Measurements from ENCODE around the gene PDE3B.
"Not testable (repeated sequence)": the region's sequence is repeated elsewhere in the genome, so short reads cannot be mapped to it uniquely, and the experiment has no call there.

The PDE3B gene

DNA sequence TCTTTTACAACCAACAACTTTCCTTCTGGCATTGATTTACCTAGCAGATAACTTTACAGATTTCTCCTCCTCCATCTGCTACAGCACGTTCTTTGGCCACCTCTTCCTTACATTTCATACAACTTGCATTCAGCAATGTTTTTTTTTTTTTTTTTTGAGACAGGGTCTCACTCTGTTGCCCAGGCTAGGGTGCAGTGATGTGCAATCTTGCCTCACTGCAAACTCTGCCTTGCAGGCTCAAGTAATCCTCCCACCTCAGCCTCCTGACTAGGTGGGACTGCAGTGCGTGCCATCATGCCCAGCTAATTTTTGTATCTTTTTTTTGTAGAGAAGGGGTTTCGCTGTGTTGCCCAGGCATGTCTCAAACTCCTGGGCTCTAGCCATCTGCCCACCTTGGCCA lies 6.5 kb downstream of the PDE3B start:
- H3K4me3 ChIP-seq (ENCODE audit: low read length): no peak overlapping the region
- DNase-seq (ENCODE audit: low read depth): no peak
- TF ChIP-seq, protein P1, sequence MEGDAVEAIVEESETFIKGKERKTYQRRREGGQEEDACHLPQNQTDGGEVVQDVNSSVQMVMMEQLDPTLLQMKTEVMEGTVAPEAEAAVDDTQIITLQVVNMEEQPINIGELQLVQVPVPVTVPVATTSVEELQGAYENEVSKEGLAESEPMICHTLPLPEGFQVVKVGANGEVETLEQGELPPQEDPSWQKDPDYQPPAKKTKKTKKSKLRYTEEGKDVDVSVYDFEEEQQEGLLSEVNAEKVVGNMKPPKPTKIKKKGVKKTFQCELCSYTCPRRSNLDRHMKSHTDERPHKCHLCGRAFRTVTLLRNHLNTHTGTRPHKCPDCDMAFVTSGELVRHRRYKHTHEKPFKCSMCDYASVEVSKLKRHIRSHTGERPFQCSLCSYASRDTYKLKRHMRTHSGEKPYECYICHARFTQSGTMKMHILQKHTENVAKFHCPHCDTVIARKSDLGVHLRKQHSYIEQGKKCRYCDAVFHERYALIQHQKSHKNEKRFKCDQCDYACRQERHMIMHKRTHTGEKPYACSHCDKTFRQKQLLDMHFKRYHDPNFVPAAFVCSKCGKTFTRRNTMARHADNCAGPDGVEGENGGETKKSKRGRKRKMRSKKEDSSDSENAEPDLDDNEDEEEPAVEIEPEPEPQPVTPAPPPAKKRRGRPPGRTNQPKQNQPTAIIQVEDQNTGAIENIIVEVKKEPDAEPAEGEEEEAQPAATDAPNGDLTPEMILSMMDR (conservative IDR thresholded peaks at IDR 0.05; ENCODE audit: low read length): no peak

GRCh38 chr11:14653090-14653489 lies 9.5 kb downstream of the PDE3B start:
- DNase-seq (ENCODE audit: low read depth): no peak
- TF ChIP-seq, protein P1 (conservative IDR thresholded peaks at IDR 0.05; ENCODE audit: low read length): no peak
- H3K4me3 ChIP-seq (ENCODE audit: low read length): no peak overlapping the region

- DNase-seq (ENCODE audit: low read depth): no peak
- no peak overlapping the region for H3K4me3 ChIP-seq (ENCODE audit: low read length)
- TF ChIP-seq, protein P1 (conservative IDR thresholded peaks at IDR 0.05; ENCODE audit: low read length): no peak
Measured at GRCh38 chr11:14655435-14655834, 11.8 kb downstream of the PDE3B start.

- DNase-seq (ENCODE audit: low read depth): no peak
- TF ChIP-seq, protein P1 (conservative IDR thresholded peaks at IDR 0.05; ENCODE audit: low read length): no peak
- no peak overlapping the region for H3K4me3 ChIP-seq (ENCODE audit: low read length)
Measured at GRCh38 chr11:14656536-14657457, 13.2 kb downstream of the PDE3B start.

DNA sequence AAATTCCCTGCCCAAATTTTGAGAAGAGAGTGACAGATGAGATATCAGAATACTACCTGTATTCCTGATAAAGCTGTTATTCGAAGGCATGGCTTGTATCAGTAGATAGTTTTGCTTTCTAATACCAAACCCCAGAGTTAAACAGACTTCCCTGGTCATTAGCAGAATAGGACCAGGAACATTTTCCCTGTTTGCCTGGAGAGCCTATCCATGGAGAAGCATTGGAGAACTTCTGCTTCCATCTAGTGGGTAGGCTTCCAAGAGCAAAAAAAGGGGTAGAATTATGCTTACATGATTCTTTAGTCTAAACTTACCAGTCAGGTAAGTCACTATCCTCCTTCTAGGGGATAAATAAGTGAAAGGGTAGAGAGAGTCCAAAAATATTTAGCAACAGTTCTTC lies 14.2 kb downstream of the PDE3B start:
- TF ChIP-seq, protein P1 (conservative IDR thresholded peaks at IDR 0.05; ENCODE audit: low read length): no peak
- DNase-seq (ENCODE audit: low read depth): no peak
- H3K4me3 ChIP-seq (ENCODE audit: low read length): no peak overlapping the region

GRCh38 chr11:14664926-14665325 lies 21.3 kb downstream of the PDE3B start:
- not testable (repeated sequence) for DNase-seq (ENCODE audit: low read depth); H3K4me3 ChIP-seq (ENCODE audit: low read length)

DNA sequence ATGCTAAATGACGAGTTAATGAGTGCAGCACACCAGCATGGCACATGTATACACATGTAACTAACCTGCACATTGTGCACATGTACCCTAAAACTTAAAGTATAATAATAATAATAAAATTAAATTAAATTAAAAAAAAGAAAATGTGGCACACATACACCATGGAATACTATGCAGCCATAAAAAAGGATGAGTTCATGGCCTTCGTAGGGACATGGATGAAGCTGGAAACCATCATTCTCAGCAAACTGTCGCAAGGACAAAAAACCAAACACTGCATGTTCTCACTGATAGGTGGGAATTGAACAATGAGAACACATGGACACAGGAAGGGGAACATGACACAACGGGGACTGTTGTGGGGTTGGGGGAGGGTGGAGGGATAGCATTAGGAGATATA lies 23.7 kb downstream of the PDE3B start:
- H3K4me3 ChIP-seq (ENCODE audit: low read length); DNase-seq (ENCODE audit: low read depth): not testable (repeated sequence)

DNA sequence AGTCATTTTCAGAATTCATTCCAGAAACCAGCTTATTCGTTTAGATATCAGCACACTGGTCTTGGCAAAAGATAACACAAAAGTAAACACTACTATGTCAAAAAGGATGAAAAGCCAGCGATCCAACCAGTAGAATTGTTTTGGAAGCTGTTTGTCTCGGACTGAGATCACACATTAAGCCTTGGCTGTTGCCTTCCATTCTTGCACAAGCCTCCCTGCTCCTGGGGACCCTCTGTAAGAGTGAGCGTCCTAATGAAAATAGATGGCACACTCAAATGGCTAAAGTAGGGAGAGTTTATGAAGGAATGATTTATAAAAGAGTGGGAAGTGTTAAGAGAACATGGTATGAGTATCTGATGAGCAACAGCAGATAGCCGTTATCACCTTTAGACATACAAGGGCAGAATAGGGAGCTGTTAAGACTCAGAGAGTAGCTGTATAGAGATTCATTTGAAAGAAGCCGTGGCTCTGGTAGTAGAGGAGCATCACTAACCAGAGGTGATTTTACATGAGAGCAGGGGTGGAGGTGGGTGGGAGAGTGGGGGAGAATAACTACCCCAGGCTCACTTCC lies 25.2 kb downstream of the PDE3B start:
- no peak overlapping the region for H3K4me3 ChIP-seq (ENCODE audit: low read length)
- TF ChIP-seq, protein P1 (conservative IDR thresholded peaks at IDR 0.05; ENCODE audit: low read length): no peak
- no peak for DNase-seq (ENCODE audit: low read depth)
